ENCODE measurements around the gene AUNIP. TPM values are rescaled to one million over a fixed set of nuclear protein-coding genes. Genes with fewer than 3 reads are reported as not detected.

The AUNIP gene
- total RNA-seq, 2 experiments from 2014 or later = 12.1 to 15.1 TPM

GRCh38 chr1:25815208-25816111 is 43.8 kb downstream of the AUNIP start:
- H3K4me1 Mint-ChIP-seq = peaks cover 11% of the 10 kb centered on the region
- H3K36me3 Mint-ChIP-seq = no peaks in the 10 kb centered on the region
- H3K9me3 Mint-ChIP-seq = no peaks in the 10 kb centered on the region
- no peak overlapping the region for H3K27ac Mint-ChIP-seq
- no peak for DNase-seq
- H3K4me3 Mint-ChIP-seq = no peak overlapping the region
- H3K27me3 Mint-ChIP-seq = no peaks in the 10 kb centered on the region

- H3K9me3 Mint-ChIP-seq = no peaks in the 10 kb centered on the region
- no peak overlapping the region for H3K4me3 Mint-ChIP-seq
- DNase-seq = no peak
- no peaks in the 10 kb centered on the region for H3K27me3 Mint-ChIP-seq
- no peak overlapping the region for H3K27ac Mint-ChIP-seq
- peaks cover 1% of the 10 kb centered on the region for H3K36me3 Mint-ChIP-seq
- peaks cover 11% of the 10 kb centered on the region for H3K4me1 Mint-ChIP-seq
Measured at GRCh38 chr1:25814549-25815087, 44.6 kb downstream of the AUNIP start.

- no peak overlapping the region for H3K4me3 Mint-ChIP-seq
- H3K36me3 Mint-ChIP-seq = peaks cover 2% of the 10 kb centered on the region
- H3K27me3 Mint-ChIP-seq = no peaks in the 10 kb centered on the region
- H3K9me3 Mint-ChIP-seq = no peaks in the 10 kb centered on the region
- no peak overlapping the region for H3K27ac Mint-ChIP-seq
- DNase-seq = no peak
- H3K4me1 Mint-ChIP-seq = peaks cover 8% of the 10 kb centered on the region
Measured at GRCh38 chr1:25813734-25814471, 45.4 kb downstream of the AUNIP start.

GRCh38 chr1:25813071-25813733 is 46.1 kb downstream of the AUNIP start:
- no peaks in the 10 kb centered on the region for H3K27me3 Mint-ChIP-seq
- H3K36me3 Mint-ChIP-seq = peaks cover 2% of the 10 kb centered on the region
- no peak overlapping the region for H3K27ac Mint-ChIP-seq

GRCh38 chr1:25811384-25812082 is 47.7 kb downstream of the AUNIP start:
- DNase-seq = no peak
- Mint-ChIP-seq H3K4me1 (no peaks in the 10 kb centered on the region), H3K27me3 (no peaks in the 10 kb centered on the region), H3K36me3 (peaks cover 2% of the 10 kb centered on the region), H3K4me3 (no peak overlapping the region), H3K27ac (no peak overlapping the region), H3K9me3 (no peaks in the 10 kb centered on the region)

More at GRCh38 chr1:25813071-25813733, 46.1 kb downstream of the AUNIP start:
- DNase-seq = no peak
- H3K4me3 Mint-ChIP-seq = no peak overlapping the region
- H3K4me1 Mint-ChIP-seq = peaks cover 2% of the 10 kb centered on the region
- H3K9me3 Mint-ChIP-seq = no peaks in the 10 kb centered on the region

- no peaks in the 10 kb centered on the region for H3K9me3 Mint-ChIP-seq
Measured at GRCh38 chr1:25810341-25811299, 48.6 kb downstream of the AUNIP start.

GRCh38 chr1:25809929-25810328 is 49.3 kb downstream of the AUNIP start:
- H3K36me3 Mint-ChIP-seq = peaks cover 5% of the 10 kb centered on the region
- H3K27ac Mint-ChIP-seq = no peak overlapping the region

More at GRCh38 chr1:25810341-25811299, 48.6 kb downstream of the AUNIP start:
- peak; percentile 76 for DNase-seq
- Mint-ChIP-seq H3K4me3 (no peak overlapping the region), H3K27me3 (no peaks in the 10 kb centered on the region), H3K36me3 (peaks cover 3% of the 10 kb centered on the region), H3K27ac (no peak overlapping the region), H3K4me1 (no peaks in the 10 kb centered on the region)

GRCh38 chr1:25809283-25809926 is 49.9 kb downstream of the AUNIP start:
- no peak overlapping the region for H3K4me3 Mint-ChIP-seq
- no peaks in the 10 kb centered on the region for H3K27me3 Mint-ChIP-seq
- DNase-seq = no peak
- no peak overlapping the region for H3K27ac Mint-ChIP-seq
- H3K4me1 Mint-ChIP-seq = peaks cover 6% of the 10 kb centered on the region
- H3K36me3 Mint-ChIP-seq = peaks cover 5% of the 10 kb centered on the region
- no peaks in the 10 kb centered on the region for H3K9me3 Mint-ChIP-seq

More at GRCh38 chr1:25809929-25810328, 49.3 kb downstream of the AUNIP start:
- H3K4me1 Mint-ChIP-seq = peaks cover 2% of the 10 kb centered on the region
- no peak overlapping the region for H3K4me3 Mint-ChIP-seq
- no peaks in the 10 kb centered on the region for H3K27me3 Mint-ChIP-seq
- DNase-seq = no peak
- no peaks in the 10 kb centered on the region for H3K9me3 Mint-ChIP-seq

- no peak overlapping the region for H3K4me3 Mint-ChIP-seq
- H3K4me1 Mint-ChIP-seq = peaks cover 11% of the 10 kb centered on the region
- peaks cover 5% of the 10 kb centered on the region for H3K36me3 Mint-ChIP-seq
- no peaks in the 10 kb centered on the region for H3K27me3 Mint-ChIP-seq
- H3K27ac Mint-ChIP-seq = no peak overlapping the region
- no peaks in the 10 kb centered on the region for H3K9me3 Mint-ChIP-seq
- no peak for DNase-seq
Measured at GRCh38 chr1:25808481-25809244, 50.6 kb downstream of the AUNIP start.

- Mint-ChIP-seq H3K4me3 (no peak overlapping the region), H3K27me3 (no peaks in the 10 kb centered on the region), H3K36me3 (peaks cover 5% of the 10 kb centered on the region), H3K9me3 (no peaks in the 10 kb centered on the region), H3K27ac (no peak overlapping the region), H3K4me1 (peaks cover 15% of the 10 kb centered on the region)
- DNase-seq = no peak
Measured at GRCh38 chr1:25807480-25808390, 51.5 kb downstream of the AUNIP start.

- no peaks in the 10 kb centered on the region for H3K9me3 Mint-ChIP-seq
- DNase-seq = no peak
- H3K27ac Mint-ChIP-seq = no peak overlapping the region
- H3K4me1 Mint-ChIP-seq = peaks cover 23% of the 10 kb centered on the region
- H3K36me3 Mint-ChIP-seq = peaks cover 5% of the 10 kb centered on the region
- no peaks in the 10 kb centered on the region for H3K27me3 Mint-ChIP-seq
- no peak overlapping the region for H3K4me3 Mint-ChIP-seq
Measured at GRCh38 chr1:25806418-25806817, 52.8 kb downstream of the AUNIP start.

- DNase-seq = no peak
- Mint-ChIP-seq H3K9me3 (no peaks in the 10 kb centered on the region), H3K36me3 (peaks cover 8% of the 10 kb centered on the region), H3K4me1 (peaks cover 25% of the 10 kb centered on the region), H3K4me3 (no peak overlapping the region), H3K27ac (no peak overlapping the region), H3K27me3 (no peaks in the 10 kb centered on the region)
Measured at GRCh38 chr1:25805863-25806225, 53.4 kb downstream of the AUNIP start.

All from activated naive CD8-positive, alpha-beta T cell treated with anti-CD3 and anti-CD28 coated beads for 36 hours (primary cell).